ENCODE data around the gene SNRPD2.
"Not testable (repeated sequence)": the region's sequence is repeated elsewhere in the genome, so short reads cannot be mapped to it uniquely, and the experiment has no call there.

DNA sequence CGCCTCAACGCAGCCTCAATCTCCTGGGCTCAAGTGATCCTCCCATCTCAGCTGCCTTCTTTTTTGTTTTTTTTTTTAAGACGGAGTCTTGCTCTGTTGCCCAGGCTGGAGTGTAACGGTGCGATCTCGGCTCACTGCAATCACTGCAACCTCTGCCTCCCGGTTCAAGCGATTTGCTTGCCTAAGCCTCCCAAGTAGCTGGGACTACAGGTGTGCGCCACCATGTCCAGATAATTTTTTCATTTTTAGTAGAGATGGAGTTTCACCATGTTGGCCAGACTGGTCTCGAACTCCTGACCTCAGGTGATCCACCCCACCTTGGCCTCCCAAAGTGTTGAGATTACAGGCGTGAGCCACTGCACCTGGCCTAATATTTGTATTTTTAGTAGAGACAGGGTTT, 28.3 kb upstream of the SNRPD2 start:
- TF ChIP-seq, protein P1, sequence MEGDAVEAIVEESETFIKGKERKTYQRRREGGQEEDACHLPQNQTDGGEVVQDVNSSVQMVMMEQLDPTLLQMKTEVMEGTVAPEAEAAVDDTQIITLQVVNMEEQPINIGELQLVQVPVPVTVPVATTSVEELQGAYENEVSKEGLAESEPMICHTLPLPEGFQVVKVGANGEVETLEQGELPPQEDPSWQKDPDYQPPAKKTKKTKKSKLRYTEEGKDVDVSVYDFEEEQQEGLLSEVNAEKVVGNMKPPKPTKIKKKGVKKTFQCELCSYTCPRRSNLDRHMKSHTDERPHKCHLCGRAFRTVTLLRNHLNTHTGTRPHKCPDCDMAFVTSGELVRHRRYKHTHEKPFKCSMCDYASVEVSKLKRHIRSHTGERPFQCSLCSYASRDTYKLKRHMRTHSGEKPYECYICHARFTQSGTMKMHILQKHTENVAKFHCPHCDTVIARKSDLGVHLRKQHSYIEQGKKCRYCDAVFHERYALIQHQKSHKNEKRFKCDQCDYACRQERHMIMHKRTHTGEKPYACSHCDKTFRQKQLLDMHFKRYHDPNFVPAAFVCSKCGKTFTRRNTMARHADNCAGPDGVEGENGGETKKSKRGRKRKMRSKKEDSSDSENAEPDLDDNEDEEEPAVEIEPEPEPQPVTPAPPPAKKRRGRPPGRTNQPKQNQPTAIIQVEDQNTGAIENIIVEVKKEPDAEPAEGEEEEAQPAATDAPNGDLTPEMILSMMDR (IDR thresholded peaks at IDR 0.05; ENCODE audit: insufficient read depth, low read length, poor library complexity, severe bottlenecking): not testable (repeated sequence)
- not testable (repeated sequence) for TF ChIP-seq EZH2phosphoT487 (conservative IDR thresholded peaks at IDR 0.05; ENCODE audit: low read length)
